K562 (cell line): ENCODE results near the gene ASCC1. TPM values are rescaled to one million over a fixed set of nuclear protein-coding genes. Genes with fewer than 3 reads are reported as not detected.

Experiments
- ATAC-seq: fragments of 200-7000 bp; cut with Tn5 transposase; 3 replicates; pipeline ENCODE4 v1.9.1; 2020; ENCODE audit warnings: moderate library complexity
- BruUV-seq: library from RNA; stranded (reverse); fragments of 400-500 nt; replicated peaks from 2 replicates; lab custom pipeline; 2021; lab: Mats Ljungman, UMichigan
- CTCF ChIA-PET: fragments of 300-600 bp; formaldehyde crosslinking; extraction: SDS; loops from one replicate; lab custom pipeline; 2021; ENCODE audit warnings: low intra/inter-chr PET ratio; lab: Yijun Ruan, JAX
- POLR2A ChIA-PET: fragments of 300-600, 350-650 bp; sonication (Branson Sonifier 250); formaldehyde crosslinking; extraction: SDS; loops from one replicate; lab custom pipeline; 2021; ENCODE audit warnings: antibody characterized with exemption, inconsistent platforms; lab: Yijun Ruan, JAX
- DNase-seq, 4 experiments: peaks; one replicate each; pipeline versions ENCODE4 v3.0.0 to v3.0.0-alpha.2; 2011 to 2018; ENCODE audit warnings: low spot score in 3 of 4, mixed read lengths in 3 of 4; ENCODE audit errors: extremely low read depth in 1 of 4
- FAIRE-seq: peaks from 2 replicates; lab custom pipeline; 2011; peaks lifted over from hg19 to GRCh38; lab: Jason Lieb, UNC
- H2AFZ ChIP-seq: 2 replicates; pipeline ENCODE4 v1.6.0; 2011; ENCODE audit warnings: low read depth, low read length, control low read depth, inconsistent platforms
- H3K27ac ChIP-seq: fragments of 200-600 bp; 3 replicates; pipeline ENCODE4 v1.8.0; 2011; ENCODE audit warnings: low read depth, mild to moderate bottlenecking, control low read depth, inconsistent platforms, low read length, moderate library complexity, mixed read lengths; ENCODE audit errors: extremely low read depth
- H3K27me3 ChIP-seq, 2 experiments: fragments of 300-600 bp in 1 of 2; 2 replicates in 1 of 2; 3 replicates in 1 of 2; pipeline versions ENCODE4 v1.6.0 to v1.8.0; 2011; ENCODE audit warnings: inconsistent platforms in 2 of 2, low read length in 2 of 2, mild to moderate bottlenecking in 1 of 2, mixed read lengths in 1 of 2, moderate library complexity in 1 of 2; ENCODE audit not compliant: control insufficient read depth in 2 of 2, insufficient read depth in 2 of 2
- H3K36me3 ChIP-seq: fragments of 300-600 bp; 3 replicates; pipeline ENCODE4 v1.8.0; 2011; ENCODE audit warnings: mild to moderate bottlenecking, low read length, inconsistent platforms; ENCODE audit not compliant: control insufficient read depth, insufficient read depth
- H3K4me1 ChIP-seq, 2 experiments: fragments of 200-600 bp in 1 of 2; replicated peaks in 1 of 2; 2 replicates in 1 of 2; 3 replicates in 1 of 2; pipeline versions ENCODE4 v1.5.1 to v1.8.0; 2011; ENCODE audit warnings: inconsistent platforms in 2 of 2, low read length in 2 of 2, mild to moderate bottlenecking in 1 of 2, mixed read lengths in 1 of 2, moderate library complexity in 1 of 2; ENCODE audit not compliant: control insufficient read depth in 2 of 2, insufficient read depth in 2 of 2
- H3K4me2 ChIP-seq: 2 replicates; pipeline ENCODE4 v1.6.1; 2011; ENCODE audit warnings: low read length, control low read depth, inconsistent platforms, mixed read lengths; ENCODE audit not compliant: insufficient read depth
- H3K4me3 ChIP-seq: fragments of 200-600 bp; sonication (generic), shearing (Covaris generic); 2 replicates; pipeline ENCODE4 v1.5.1; 2016; ENCODE audit warnings: control low read depth, inconsistent platforms
- H3K79me2 ChIP-seq: fragments of 200-600 bp; 3 replicates; pipeline ENCODE4 v1.8.0; 2011; ENCODE audit warnings: low read length, inconsistent platforms; ENCODE audit not compliant: control insufficient read depth, insufficient read depth
- H3K9ac ChIP-seq, 2 experiments: 2 replicates each; pipeline versions ENCODE4 v1.6.0 to v1.6.1; 2011; ENCODE audit warnings: low read depth in 2 of 2, low read length in 2 of 2, control low read depth in 1 of 2, inconsistent platforms in 1 of 2, mild to moderate bottlenecking in 1 of 2, mixed read lengths in 1 of 2; ENCODE audit not compliant: insufficient read depth in 1 of 2
- H3K9me1 ChIP-seq: one replicate; pipeline ENCODE4 v1.6.0; 2011; ENCODE audit warnings: inconsistent platforms, mild to moderate bottlenecking, low read length, moderate library complexity; ENCODE audit not compliant: control insufficient read depth, insufficient read depth
- H3K9me3 ChIP-seq: replicated peaks from 2 replicates; pipeline ENCODE4 v1.5.1; 2011; ENCODE audit warnings: low read depth, low read length, inconsistent platforms; ENCODE audit not compliant: control insufficient read depth, insufficient read depth
- H4K20me1 ChIP-seq: replicated peaks from 2 replicates; pipeline ENCODE4 v1.6.1; 2011; ENCODE audit warnings: low read length, inconsistent platforms, mixed read lengths; ENCODE audit not compliant: control insufficient read depth, insufficient read depth
- ATF1 ChIP-seq, 2 experiments: fragments of 450-650 bp in 1 of 2; IDR thresholded peaks; 2 replicates each; pipeline ENCODE4 v1.6.1; 2016; ENCODE audit warnings: missing compliant biosample characterization in 1 of 2, missing genetic modification characterization in 1 of 2
- CBFA2T2 ChIP-seq: fragments of 450-650 bp; conservative IDR thresholded peaks from 2 replicates; pipeline ENCODE4 v1.6.1; 2017; ENCODE audit warnings: mild to moderate bottlenecking
- CSDE1 ChIP-seq, 2 experiments: fragments of 450-650 bp; IDR thresholded peaks; 2 replicates each; pipeline ENCODE4 v1.6.1; 2016; ENCODE audit warnings: mild to moderate bottlenecking in 1 of 2
- CXXC5 ChIP-seq: fragments of 250-450 bp; sonication (Bioruptor Pico); IDR thresholded peaks from 2 replicates; pipeline ENCODE4 v1.8.0; 2022; ENCODE audit warnings: inconsistent platforms, mild to moderate bottlenecking, moderate library complexity
- EP400 ChIP-seq: fragments of 450-650 bp; IDR thresholded peaks from 2 replicates; pipeline ENCODE4 v1.6.1; 2017; ENCODE audit warnings: antibody characterized with exemption, mild to moderate bottlenecking, moderate library complexity
- ETV1 ChIP-seq: fragments of 450-650 bp; conservative IDR thresholded peaks from 2 replicates; pipeline ENCODE4 v1.6.1; 2016; ENCODE audit warnings: missing genetic modification characterization, control low read depth, low read depth, missing compliant biosample characterization
- EWSR1 ChIP-seq: fragments of 450-650 bp; IDR thresholded peaks from 2 replicates; pipeline ENCODE4 v1.6.1; 2018; ENCODE audit warnings: borderline replicate concordance, mild to moderate bottlenecking, low read depth, moderate library complexity; ENCODE audit not compliant: partially characterized antibody
- HLTF ChIP-seq: fragments of 450-650 bp; IDR thresholded peaks from 2 replicates; pipeline ENCODE4 v1.6.1; 2016
- MEF2A ChIP-seq: IDR thresholded peaks from 2 replicates; pipeline ENCODE4 v1.6.1; 2011; ENCODE audit warnings: low read depth, mild to moderate bottlenecking, low read length, moderate library complexity; ENCODE audit not compliant: control insufficient read depth
- NONO ChIP-seq, 2 experiments: fragments of 200-400 bp in 1 of 2; fragments of 450-650 bp in 1 of 2; formaldehyde crosslinking in 1 of 2; IDR thresholded peaks; 2 replicates each; pipeline ENCODE4 v1.6.1; 2017; ENCODE audit warnings: low read depth in 2 of 2, mild to moderate bottlenecking in 2 of 2, moderate library complexity in 2 of 2, low read length in 1 of 2
- SNIP1 ChIP-seq: fragments of 450-650 bp; IDR thresholded peaks from 2 replicates; pipeline ENCODE4 v1.7.1; 2017; ENCODE audit warnings: low read depth, mild to moderate bottlenecking
- SUPT5H ChIP-seq: fragments of 450-650 bp; IDR thresholded peaks from 2 replicates; pipeline ENCODE4 v1.6.1; 2016
- ZNF165 ChIP-seq: fragments of 250-450 bp; sonication (Bioruptor Pico); IDR thresholded peaks from 2 replicates; pipeline ENCODE4 v1.4.0; 2020; ENCODE audit warnings: borderline replicate concordance
- ZNF644 ChIP-seq: fragments of 200-800 bp; sonication (Bioruptor generic); IDR thresholded peaks from 2 replicates; pipeline ENCODE4 v1.6.1; 2016; ENCODE audit warnings: low read depth, missing genetic modification characterization, missing compliant biosample characterization
- WGBS: fragments of 100-300 bp; shearing (Covaris generic); methylation state at CpG from one replicate; pipeline ENCODE4 v1.1.6; 2016; ENCODE audit warnings: low coverage, mixed read lengths; ENCODE audit not compliant: insufficient coverage; ENCODE audit errors: missing lambda C conversion rate; 5-methylcytosine and 5-hydroxymethylcytosine counted together
- in situ Hi-C: fragments of 300-500 bp; cut with MboI; formaldehyde crosslinking; loops from 4 replicates; pipeline ENCODE4 v1.15.0; 2018; ENCODE audit warnings: inconsistent platforms, mixed read lengths
- intact Hi-C: fragments of 100-400 bp; cut with micrococcal nuclease; formaldehyde crosslinking; loops from 2 replicates; pipeline ENCODE4 v1.14.2; 2022
- polyA plus RNA-seq, 8 experiments: library from polyadenylated mRNA; depleted of rRNA in 4 of 8; stranded (reverse) in 5 of 8; unstranded in 3 of 8; fragments of >200 nt; fragmentation: Nextera tagmentation in 2 of 8; fragmentation: Illumina TruSeq in 1 of 8; extraction: Ambion mirVana in 2 of 8; extraction: Trizol in 1 of 8; gene quantifications; 2 replicates each; pipeline versions ENCODE4 v1.2.1 to v1.2.3, GENCODE V29; 2011 to 2014; ENCODE audit warnings: inconsistent platforms in 1 of 8, missing spikeins in 1 of 8
- total RNA-seq, 7 experiments: library from RNA; depleted of rRNA in 6 of 7; stranded (reverse); fragments of >200 nt in 6 of 7; fragmentation: Illumina TruSeq in 2 of 7; extraction: Trizol in 2 of 7; gene quantifications; 2 replicates each; pipeline versions ENCODE4 v1.2.1 to v1.2.3, GENCODE V29; 2011 to 2021; ENCODE audit warnings: low replicate concordance in 1 of 7
- TF ChIP-seq, protein P1 (sequence below): fragments of 450-650 bp; IDR thresholded peaks from 2 replicates; pipeline ENCODE4 v1.6.1; 2017; ENCODE audit warnings: antibody characterized with exemption
- TF ChIP-seq, protein P2 (sequence below): fragments of 450-650 bp; IDR thresholded peaks from 2 replicates; pipeline ENCODE4 v1.6.1; 2018; ENCODE audit warnings: mild to moderate bottlenecking, low read depth; ENCODE audit not compliant: partially characterized antibody
- TF ChIP-seq, protein P3 (sequence below): fragments of 250-450 bp; sonication (Bioruptor Pico); IDR thresholded peaks from 2 replicates; pipeline ENCODE4 v1.4.0; 2020
- TF ChIP-seq, protein P4 (sequence below): sonication (generic); formaldehyde crosslinking; IDR thresholded peaks from 2 replicates; pipeline ENCODE4 v1.8.0; 2022; ENCODE audit warnings: mild to moderate bottlenecking, missing genetic modification reagents

ASCC1 gene
- total and polyA plus RNA-seq, 9 of the 15 experiments (the other 6 are each of a cell fraction or from before 2014, with no cell fraction given), result 31.7 to 73.3 (median 52.8) TPM

DNA sequence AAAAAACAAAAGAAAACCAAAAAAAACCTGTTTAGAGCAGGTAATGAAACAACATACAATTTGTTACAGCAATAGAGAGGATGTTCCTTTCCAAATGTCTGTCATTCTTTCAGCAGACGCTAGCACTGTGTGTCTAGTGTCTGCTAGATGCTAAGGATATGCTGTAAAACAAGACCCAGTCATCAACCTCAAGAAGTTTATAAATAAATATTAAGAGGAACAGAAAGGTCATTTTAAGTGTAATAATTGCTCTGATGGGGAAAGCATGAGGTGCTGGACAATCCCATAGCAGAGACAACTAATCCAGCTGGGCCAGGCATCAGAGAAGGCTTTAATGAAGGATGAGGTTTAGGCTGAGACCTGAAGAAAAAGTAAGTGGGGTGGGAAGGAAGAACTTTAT is 23.3 kb upstream of the ASCC1 start:
- no peak for ATAC-seq
- in situ Hi-C loops (no loop called here), intact Hi-C loops (no loop called here)
- Histone ChIP-seq H2AFZ (no peak overlapping the region), H3K9ac (no peak overlapping the region), H3K9me3 (no peaks in the 10 kb centered on the region), H3K27ac (no peak overlapping the region), H3K4me3 (no peak overlapping the region), H4K20me1 (no peaks in the 10 kb centered on the region), H3K79me2 (no peaks in the 10 kb centered on the region), H3K9me1 (no peaks in the 10 kb centered on the region), H3K27me3 (no peaks in the 10 kb centered on the region), H3K4me1 (peaks cover 7 to 12% of the 10 kb centered on the region in 2 experiments), H3K4me2 (no peak overlapping the region), H3K36me3 (peaks cover 16% of the 10 kb centered on the region)
- POLR2A ChIA-PET, result interaction anchor here (3.2 to 3.4 kb wide), 2 partner anchors 7 to 14 kb away, joined by 15 to 19 read pairs; no protein-coding TSS in a partner anchor
- WGBS, result 86% methylated on average over 1 of the region's 1 CpG
- no peak for DNase-seq
- CTCF ChIA-PET, result no interaction called here
- FAIRE-seq, result no peak
- no TSS peak for BruUV-seq
- TF ChIP-seq CBFA2T2, result no peak
- no peak for TF ChIP-seq SNIP1
- no peak for TF ChIP-seq NONO (IDR thresholded peaks at IDR 0.05; ENCODE audit: low read depth in 2 of 2, low read length in 1 of 2)
- TF ChIP-seq ATF1 (CRISPR knock-in tag; IDR thresholded peaks at IDR 0.05), result no peak
- no peak for TF ChIP-seq ATF1 (tag; IDR thresholded peaks at IDR 0.05)
- TF ChIP-seq MEF2A, result no peak
- TF ChIP-seq, protein P1, sequence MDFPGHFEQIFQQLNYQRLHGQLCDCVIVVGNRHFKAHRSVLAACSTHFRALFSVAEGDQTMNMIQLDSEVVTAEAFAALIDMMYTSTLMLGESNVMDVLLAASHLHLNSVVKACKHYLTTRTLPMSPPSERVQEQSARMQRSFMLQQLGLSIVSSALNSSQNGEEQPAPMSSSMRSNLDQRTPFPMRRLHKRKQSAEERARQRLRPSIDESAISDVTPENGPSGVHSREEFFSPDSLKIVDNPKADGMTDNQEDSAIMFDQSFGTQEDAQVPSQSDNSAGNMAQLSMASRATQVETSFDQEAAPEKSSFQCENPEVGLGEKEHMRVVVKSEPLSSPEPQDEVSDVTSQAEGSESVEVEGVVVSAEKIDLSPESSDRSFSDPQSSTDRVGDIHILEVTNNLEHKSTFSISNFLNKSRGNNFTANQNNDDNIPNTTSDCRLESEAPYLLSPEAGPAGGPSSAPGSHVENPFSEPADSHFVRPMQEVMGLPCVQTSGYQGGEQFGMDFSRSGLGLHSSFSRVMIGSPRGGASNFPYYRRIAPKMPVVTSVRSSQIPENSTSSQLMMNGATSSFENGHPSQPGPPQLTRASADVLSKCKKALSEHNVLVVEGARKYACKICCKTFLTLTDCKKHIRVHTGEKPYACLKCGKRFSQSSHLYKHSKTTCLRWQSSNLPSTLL, result no peak
- no peak for TF ChIP-seq CSDE1 (IDR thresholded peaks at IDR 0.05)
- no peak for TF ChIP-seq ZNF165 (CRISPR knock-in tag)
- TF ChIP-seq, protein P2, sequence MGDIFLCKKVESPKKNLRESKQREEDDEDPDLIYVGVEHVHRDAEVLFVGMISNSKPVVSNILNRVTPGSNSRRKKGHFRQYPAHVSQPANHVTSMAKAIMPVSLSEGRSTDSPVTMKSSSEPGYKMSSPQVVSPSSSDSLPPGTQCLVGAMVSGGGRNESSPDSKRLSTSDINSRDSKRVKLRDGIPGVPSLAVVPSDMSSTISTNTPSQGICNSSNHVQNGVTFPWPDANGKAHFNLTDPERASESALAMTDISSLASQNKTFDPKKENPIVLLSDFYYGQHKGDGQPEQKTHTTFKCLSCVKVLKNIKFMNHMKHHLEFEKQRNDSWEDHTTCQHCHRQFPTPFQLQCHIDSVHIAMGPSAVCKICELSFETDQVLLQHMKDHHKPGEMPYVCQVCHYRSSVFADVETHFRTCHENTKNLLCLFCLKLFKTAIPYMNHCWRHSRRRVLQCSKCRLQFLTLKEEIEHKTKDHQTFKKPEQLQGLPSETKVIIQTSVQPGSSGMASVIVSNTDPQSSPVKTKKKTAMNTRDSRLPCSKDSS, result no peak
- no peak for TF ChIP-seq EWSR1
- TF ChIP-seq ZNF644 (tag), result no peak
- TF ChIP-seq, protein P3, sequence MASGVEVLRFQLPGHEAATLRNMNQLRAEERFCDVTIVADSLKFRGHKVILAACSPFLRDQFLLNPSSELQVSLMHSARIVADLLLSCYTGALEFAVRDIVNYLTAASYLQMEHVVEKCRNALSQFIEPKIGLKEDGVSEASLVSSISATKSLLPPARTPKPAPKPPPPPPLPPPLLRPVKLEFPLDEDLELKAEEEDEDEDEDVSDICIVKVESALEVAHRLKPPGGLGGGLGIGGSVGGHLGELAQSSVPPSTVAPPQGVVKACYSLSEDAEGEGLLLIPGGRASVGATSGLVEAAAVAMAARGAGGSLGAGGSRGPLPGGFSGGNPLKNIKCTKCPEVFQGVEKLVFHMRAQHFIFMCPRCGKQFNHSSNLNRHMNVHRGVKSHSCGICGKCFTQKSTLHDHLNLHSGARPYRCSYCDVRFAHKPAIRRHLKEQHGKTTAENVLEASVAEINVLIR (CRISPR knock-in tag), result no peak
- TF ChIP-seq, protein P4, sequence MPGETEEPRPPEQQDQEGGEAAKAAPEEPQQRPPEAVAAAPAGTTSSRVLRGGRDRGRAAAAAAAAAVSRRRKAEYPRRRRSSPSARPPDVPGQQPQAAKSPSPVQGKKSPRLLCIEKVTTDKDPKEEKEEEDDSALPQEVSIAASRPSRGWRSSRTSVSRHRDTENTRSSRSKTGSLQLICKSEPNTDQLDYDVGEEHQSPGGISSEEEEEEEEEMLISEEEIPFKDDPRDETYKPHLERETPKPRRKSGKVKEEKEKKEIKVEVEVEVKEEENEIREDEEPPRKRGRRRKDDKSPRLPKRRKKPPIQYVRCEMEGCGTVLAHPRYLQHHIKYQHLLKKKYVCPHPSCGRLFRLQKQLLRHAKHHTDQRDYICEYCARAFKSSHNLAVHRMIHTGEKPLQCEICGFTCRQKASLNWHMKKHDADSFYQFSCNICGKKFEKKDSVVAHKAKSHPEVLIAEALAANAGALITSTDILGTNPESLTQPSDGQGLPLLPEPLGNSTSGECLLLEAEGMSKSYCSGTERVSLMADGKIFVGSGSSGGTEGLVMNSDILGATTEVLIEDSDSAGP, result no peak
- no peak for TF ChIP-seq SUPT5H
- TF ChIP-seq HLTF, result no peak
- TF ChIP-seq ETV1 (tag), result no peak
- no peak for TF ChIP-seq CXXC5 (CRISPR knock-in tag)
- no peak for TF ChIP-seq EP400
